EL (cell line): ENCODE data around the gene ACADS.

Source experiments
- DNase-seq: peaks from one replicate; pipeline ENCODE4 v3.0.0-alpha.2; 2016

ACADS gene

DNA sequence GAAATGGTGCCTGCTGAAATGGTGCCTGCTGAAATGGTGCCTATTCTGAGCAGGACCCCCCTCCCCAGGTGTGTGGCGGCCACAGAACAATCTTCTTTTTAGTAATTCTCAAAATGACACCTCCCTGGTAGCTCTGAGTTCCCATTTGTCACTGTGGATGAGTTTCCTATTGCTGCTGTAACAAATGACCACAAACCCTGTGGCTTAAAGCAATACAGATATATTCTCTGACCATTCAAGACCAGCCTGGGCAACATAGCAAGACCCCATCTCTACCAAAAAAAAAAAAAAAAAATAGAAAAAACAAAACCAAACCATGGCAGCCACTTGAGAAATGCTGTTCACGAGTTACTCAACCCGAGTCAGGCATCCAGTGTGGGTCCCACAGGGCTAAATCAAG is 7.9 kb downstream of the ACADS start:
- DNase-seq = no peak

DNA sequence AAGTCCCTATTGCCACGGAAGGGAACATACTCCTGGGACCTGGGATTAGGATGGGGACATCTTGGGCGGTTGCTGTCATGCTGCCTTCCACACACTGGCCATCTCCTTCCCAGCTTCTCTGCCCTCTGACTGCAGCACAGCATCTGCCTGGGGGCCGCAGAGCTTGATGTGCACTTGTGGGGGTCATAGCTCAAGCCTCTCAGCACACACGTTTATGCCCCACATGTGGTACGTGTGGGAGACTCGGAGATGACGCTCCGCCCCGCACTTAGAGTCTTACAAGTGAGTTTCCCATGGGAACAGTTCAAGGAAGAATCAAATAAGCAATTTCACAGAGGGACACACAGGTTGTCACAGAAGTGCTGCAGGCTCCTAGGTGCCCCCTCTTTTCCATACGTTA is 8.6 kb downstream of the ACADS start:
- DNase-seq = no peak

- DNase-seq = no peak
Measured at GRCh38 chr12:120735181-120735580, 9.6 kb downstream of the ACADS start.

DNA sequence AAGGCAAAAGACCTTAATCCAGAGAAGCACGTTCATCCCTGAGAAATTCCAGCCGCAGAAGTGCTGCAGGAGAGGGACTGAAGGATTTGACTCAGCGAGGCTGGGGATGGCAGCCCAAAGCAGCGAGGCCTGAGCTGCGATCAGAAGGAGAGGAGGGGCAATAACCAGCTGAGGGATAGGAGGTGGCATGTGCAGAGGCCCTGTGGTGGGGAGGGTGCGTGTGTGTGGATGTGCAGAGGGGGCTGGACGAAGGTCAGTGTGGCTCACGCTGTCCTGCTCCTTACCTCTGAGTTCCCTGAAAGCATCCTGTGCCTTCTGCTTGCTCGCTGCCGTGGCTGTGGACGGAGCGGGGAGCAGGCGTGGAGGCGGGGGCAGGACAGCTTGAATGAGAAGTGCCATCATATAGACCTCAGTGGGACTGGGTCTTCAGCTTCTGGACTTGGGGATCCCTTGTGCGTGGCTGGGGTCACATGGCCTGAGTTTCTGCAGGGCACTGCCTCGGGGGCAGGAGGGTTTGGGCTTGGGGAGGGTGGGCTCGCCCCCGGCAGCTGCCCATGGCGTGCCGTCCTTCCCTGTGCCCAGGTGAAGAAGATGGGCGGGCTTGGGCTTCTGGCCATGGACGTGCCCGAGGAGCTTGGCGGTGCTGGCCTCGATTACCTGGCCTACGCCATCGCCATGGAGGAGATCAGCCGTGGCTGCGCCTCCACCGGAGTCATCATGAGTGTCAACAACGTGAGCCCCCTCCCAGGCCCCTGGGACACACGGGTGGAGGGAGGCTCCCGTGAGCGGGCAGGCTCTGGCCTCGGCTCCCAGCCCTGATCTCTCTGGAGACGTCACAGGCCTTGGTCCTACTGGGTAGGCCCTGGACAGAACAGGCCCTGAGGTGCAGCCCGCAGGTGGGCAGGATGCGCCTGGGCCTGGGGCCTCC is 11.0 kb downstream of the ACADS start:
- DNase-seq = no peak

DNA sequence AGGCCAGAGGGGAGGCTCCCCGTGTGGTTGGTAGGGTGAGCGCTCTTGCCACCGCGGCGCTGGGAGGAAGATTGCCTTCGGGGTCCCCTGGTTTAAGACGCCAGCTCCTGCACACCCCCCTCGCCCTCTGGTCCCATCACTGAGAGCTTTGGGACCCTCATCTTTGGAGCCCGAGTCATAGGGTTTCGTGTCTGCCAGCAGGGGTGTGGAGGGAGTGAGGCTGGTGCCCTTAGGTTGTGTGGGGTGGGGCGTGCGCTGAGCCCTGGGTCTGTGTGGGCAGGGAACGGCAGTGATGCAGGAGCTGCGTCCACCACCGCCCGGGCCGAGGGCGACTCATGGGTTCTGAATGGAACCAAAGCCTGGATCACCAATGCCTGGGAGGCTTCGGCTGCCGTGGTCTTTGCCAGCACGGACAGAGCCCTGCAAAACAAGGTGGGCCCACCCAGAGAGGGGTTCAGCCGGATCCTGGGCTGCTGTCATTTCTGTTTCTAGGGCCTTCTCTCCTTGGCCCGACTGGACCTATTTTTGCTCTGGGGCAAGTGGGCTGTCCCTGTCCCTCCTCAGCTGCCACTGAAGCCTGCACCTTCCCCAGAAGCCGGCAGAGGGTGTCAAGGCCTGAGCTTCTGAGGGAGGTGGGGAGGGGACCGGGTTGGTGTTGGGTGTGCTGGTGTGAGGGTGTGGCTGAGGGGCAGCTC is 12.1 kb downstream of the ACADS start:
- no peak for DNase-seq

GRCh38 chr12:120738252-120739030 is 12.8 kb downstream of the ACADS start:
- DNase-seq = no peak

- DNase-seq = no peak
Measured at GRCh38 chr12:120739031-120739762, 13.6 kb downstream of the ACADS start.

GRCh38 chr12:120739821-120740613 is 14.4 kb downstream of the ACADS start:
- DNase-seq = no peak

DNA sequence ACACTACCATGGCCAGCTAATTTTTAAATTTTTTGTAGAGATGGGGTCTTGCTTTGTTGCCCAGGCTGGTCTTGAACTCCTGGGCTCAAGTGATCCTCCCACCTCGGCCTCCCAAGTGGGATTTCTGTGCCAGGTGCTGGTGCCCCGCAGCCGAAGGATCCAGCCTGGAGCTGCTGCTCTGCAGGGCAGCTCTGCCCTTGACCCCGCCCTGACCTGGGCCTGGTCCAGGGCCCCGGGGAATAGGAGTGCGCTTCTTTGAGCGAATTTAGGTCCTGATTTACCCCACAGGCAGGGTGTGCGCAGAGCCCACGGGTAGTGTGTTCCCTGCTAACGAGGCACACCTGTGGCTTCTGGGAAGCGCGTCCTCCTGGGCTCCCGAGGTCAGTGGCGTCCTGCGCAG is 15.2 kb downstream of the ACADS start:
- no peak for DNase-seq

DNA sequence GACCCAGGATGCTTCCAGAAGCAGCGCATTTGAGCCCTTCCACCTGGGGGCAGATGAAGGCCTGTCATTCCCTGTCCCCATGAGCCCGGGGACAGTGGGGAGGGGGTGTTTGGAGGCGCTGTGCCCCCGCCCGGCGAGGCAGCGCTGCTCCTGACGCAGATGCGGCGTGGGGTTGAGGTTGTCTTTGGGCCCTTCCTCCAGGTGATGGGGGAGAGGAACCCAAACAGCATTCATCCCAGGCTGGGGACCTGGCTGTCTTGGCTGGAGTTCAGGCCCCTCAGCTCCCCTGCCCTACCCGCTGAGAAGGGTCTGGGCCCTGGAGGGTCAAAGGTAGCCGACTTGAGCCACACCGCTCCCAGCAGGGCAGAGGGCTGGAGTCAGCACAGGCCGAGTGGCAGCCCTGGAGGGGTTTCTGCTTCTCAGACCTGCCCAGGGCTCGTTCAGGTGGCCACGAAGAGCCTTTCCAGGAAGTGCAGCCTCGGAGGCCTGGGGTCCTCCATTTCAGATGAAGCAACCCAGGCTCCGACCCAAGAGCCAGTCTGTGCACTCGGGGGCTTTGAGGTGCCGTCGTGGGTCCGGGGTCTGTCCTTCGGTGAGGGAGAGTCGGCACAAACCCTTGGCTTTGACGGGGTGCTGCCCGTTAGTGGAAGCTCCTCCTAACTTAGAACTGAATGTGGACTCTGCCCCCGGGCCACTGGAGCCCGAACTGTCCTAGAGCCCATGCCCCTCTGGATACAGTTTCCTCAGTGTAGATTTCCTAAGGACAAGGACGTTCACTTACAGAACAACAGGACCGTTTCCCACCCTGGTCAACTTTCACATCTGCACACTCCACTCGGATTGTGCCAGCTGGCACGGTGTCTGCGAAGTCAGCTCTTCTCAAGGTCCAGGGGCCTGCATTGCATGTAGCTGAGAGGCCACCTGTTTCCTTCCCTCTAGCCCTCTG is 16.1 kb downstream of the ACADS start:
- DNase-seq = no peak

DNA sequence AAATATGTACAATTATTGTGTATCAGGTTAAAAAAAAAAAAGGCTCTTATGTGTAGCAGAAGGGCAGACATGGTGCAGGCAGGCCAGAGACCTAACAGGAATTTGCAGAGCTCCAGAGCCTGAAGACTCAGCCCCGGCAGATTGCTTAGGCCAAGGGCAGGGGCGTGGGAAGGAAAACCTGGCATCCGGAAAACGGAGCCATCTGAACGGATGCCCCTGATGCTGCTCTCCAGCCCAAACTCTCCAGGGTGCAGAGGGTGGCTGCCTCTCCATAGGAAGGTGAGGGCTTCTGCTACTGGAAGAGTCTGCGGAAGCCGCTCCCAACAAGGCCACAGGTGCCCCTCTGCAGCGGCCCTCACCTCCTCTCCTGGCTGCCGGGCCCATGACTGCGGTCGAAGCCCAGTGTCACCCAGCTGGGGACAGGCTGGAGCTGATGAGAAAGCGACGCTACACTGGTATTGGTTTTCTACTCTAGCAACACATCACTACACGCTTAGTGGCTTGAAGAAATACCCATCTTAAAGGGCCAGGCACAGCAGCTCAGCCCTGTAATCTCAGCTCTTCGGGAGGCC is 19.4 kb downstream of the ACADS start:
- no peak for DNase-seq

DNA sequence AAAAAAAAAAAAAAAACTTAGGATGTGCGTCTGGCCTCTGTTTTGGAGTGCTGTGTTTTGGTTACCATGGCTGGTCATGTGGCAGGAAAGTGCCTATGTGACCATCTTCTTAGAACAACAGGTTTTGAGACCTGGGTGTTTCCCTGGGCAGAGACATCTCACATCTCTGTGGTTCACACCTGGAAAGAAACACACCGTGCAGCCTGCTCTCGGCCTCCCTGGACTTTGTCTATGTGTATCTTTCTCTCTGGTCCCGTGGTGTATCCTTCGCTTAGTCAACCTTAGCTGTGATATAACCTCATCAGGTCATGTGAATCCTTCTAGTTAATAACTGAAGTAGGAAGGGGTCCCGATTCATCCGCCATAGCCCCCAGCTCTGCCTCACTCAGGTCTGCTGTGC is 22.6 kb downstream of the ACADS start:
- DNase-seq = no peak

DNA sequence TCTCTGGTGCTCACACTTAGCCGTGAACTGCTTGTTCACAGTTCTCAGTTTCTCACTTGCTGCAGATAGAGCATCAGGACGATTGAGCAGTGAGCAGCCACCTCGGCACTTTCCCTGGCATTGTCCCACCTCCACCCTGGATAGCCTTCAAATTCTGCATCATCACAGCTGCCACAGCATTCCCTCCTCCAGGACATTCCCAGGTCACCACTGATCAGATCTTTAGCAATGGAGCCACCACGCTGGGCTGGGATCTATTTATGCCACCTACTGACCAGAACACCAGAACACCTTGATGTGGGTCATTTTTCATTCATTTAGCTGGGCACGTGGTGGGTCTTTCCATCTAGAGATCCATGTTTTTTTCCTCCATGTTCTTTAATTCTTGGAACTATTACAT is 23.6 kb downstream of the ACADS start:
- no peak for DNase-seq

- DNase-seq = no peak
Measured at GRCh38 chr12:120750806-120751205, 25.2 kb downstream of the ACADS start.

GRCh38 chr12:120751389-120751788 is 25.8 kb downstream of the ACADS start:
- DNase-seq = no peak

GRCh38 chr12:120754792-120755191 is 29.2 kb downstream of the ACADS start:
- no peak for DNase-seq

DNA sequence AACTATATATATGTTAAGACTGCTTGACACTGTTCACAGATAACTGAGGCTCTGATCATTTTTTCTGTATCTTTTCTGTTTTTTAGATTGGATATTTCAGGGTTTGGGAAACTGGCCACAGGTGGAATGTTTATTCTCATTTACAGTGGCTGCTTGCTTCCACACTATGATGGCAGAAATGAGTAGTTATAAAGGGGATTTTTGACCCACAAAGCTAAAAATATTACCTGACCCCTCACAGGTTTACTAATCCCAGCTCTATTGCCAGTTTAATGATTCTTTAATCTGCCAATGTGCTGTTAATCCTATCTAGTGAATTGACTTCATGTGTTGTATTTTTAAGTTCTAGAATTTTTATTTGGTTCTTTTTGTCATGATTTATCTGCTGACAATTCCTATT is 29.6 kb downstream of the ACADS start:
- DNase-seq = no peak

DNA sequence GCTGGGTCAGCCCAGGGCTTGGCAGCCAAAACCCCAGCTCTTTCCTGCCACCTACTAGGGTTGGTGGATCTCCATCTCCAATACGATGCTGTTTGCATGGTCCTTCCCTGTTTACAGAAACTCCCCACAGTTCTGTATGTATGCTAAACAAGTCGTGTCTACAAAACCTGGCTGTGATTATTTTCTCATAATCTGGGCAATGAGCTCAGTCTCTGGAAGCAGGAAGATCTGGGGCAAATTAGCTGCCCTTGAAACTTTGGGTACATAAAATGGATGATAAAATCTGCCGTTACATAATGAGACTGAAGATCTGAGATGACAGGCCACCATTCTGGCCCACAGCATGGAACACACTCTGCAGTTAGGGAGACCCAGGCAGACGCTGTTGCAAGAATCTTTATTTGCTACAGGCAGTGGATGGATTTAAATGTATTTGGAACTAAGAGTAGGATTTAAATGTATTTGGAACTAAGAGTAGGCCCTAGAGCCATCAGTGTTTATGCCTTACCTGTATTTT is 31.7 kb downstream of the ACADS start:
- no peak for DNase-seq

DNA sequence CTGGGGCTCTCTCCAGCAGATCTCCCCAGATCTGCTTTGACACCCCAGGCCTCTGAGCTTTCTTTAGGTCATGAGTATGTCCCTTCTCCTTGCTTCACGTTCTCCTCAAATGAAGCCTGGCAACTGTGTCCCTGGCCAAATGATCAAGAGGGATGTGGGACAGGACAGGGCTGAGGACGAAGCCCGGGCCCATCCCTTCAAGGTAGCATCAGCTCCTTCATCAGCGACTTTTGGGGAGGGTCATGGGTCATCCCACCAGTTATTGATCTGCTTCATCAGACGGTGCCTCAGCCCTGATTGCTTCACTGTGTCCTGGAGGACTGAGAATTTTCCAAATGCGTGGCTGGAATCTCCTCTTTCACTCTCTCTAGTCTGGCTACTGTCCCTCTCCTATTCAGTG is 32.3 kb downstream of the ACADS start:
- no peak for DNase-seq
